Panc1 (cell line): Measurements from ENCODE around the gene ARHGAP8. TPM values are rescaled to one million over a fixed set of nuclear protein-coding genes. Genes with fewer than 3 reads are reported as not detected.

Experiments
- ATAC-seq: fragments of 200-7000 bp; cut with Tn5 transposase; 2 replicates; pipeline ENCODE4 v1.9.1; 2020; ENCODE audit warnings: mild to moderate bottlenecking, moderate library complexity
- BruUV-seq: library from RNA; stranded (reverse); fragments of 400-500 nt; replicated peaks from 2 replicates; lab custom pipeline; 2021; lab: Mats Ljungman, UMichigan
- CTCF ChIA-PET: fragments of 300-600 bp; sonication (Branson Sonifier 250); formaldehyde crosslinking; loops from one replicate; lab custom pipeline; 2022; ENCODE audit warnings: antibody characterized with exemption; lab: Charles Lee
- POLR2A ChIA-PET: fragments of 300-600 bp; sonication (Branson Sonifier 250); formaldehyde crosslinking; loops from one replicate; lab custom pipeline; 2022; ENCODE audit warnings: antibody characterized with exemption; lab: Charles Lee
- DNase-seq: peaks from one replicate; pipeline ENCODE4 v3.0.0-alpha.2; 2010; ENCODE audit warnings: low read depth, low spot score
- H3K27ac ChIP-seq: 2 replicates; pipeline ENCODE4 v1.5.1; 2011; ENCODE audit warnings: mild to moderate bottlenecking, low read length, inconsistent platforms
- H3K27me3 ChIP-seq: fragments of 200-500 bp; sonication (Bioruptor generic); 2 replicates; pipeline ENCODE4 v1.6.0; 2014; ENCODE audit warnings: low read length, inconsistent platforms; ENCODE audit not compliant: control insufficient read depth, insufficient read depth
- H3K36me3 ChIP-seq: fragments of 200-500 bp; sonication (Bioruptor generic); 2 replicates; pipeline ENCODE4 v1.5.1; 2014; ENCODE audit warnings: inconsistent platforms, mild to moderate bottlenecking, low read length, moderate library complexity; ENCODE audit not compliant: control insufficient read depth, insufficient read depth
- H3K4me1 ChIP-seq: 2 replicates; pipeline ENCODE4 v1.5.1; 2011; ENCODE audit warnings: inconsistent platforms, mild to moderate bottlenecking, low read length, moderate library complexity; ENCODE audit not compliant: control insufficient read depth, insufficient read depth
- H3K4me3 ChIP-seq, 2 experiments: 2 replicates each; pipeline ENCODE4 v1.5.1; 2011 to 2012; ENCODE audit warnings: low read depth in 2 of 2, low read length in 2 of 2, mild to moderate bottlenecking in 2 of 2, inconsistent platforms in 1 of 2, moderate library complexity in 1 of 2
- H3K9me3 ChIP-seq: fragments of 200-500 bp; sonication (Bioruptor generic); 2 replicates; pipeline ENCODE4 v1.5.1; 2014; ENCODE audit warnings: low read depth, mild to moderate bottlenecking, inconsistent platforms, low read length, moderate library complexity; ENCODE audit not compliant: control insufficient read depth, insufficient read depth
- POLR2AphosphoS5 ChIP-seq: IDR thresholded peaks from 2 replicates; pipeline ENCODE4 v1.6.1; 2012; ENCODE audit warnings: mild to moderate bottlenecking, low read depth, low read length, moderate library complexity
- SIN3A ChIP-seq: IDR thresholded peaks from 2 replicates; pipeline ENCODE4 v1.6.1; 2012; ENCODE audit warnings: low read depth, mild to moderate bottlenecking, low read length, moderate library complexity, borderline replicate concordance; ENCODE audit not compliant: insufficient read depth
- TCF7L2 ChIP-seq: IDR thresholded peaks from 2 replicates; pipeline ENCODE4 v1.6.1; 2011; ENCODE audit warnings: mild to moderate bottlenecking, low read depth, low read length, inconsistent platforms
- in situ Hi-C: cut with HindIII; loops from 2 replicates; pipeline ENCODE4 v1.10.0; 2016; ENCODE audit warnings: low sequenced_read_pairs, low pct_unique_long_range_greater_than_20kb
- intact Hi-C: fragments of 100-400 bp; cut with micrococcal nuclease; formaldehyde crosslinking; loops from one replicate; pipeline ENCODE4 v1.10.0; 2022; ENCODE audit not compliant: unreplicated experiment
- total RNA-seq: library from RNA; stranded (reverse); gene quantifications from one replicate; pipeline ENCODE4 v1.2.1, GENCODE V29; 2021; ENCODE audit not compliant: unreplicated experiment
- TF ChIP-seq, protein P1 (sequence below), 2 experiments: IDR thresholded peaks; 2 replicates each; pipeline ENCODE4 v1.6.1; 2011 to 2012; ENCODE audit warnings: low read depth in 2 of 2, control low read depth in 1 of 2, low read length in 1 of 2, mild to moderate bottlenecking in 1 of 2, moderate library complexity in 1 of 2; ENCODE audit not compliant: insufficient read depth in 1 of 2
- TF ChIP-seq, protein P2 (sequence below): fragments of 450-650 bp; IDR thresholded peaks from 2 replicates; pipeline ENCODE4 v1.5.1; 2017; ENCODE audit warnings: mild to moderate bottlenecking

Gene ARHGAP8
- total RNA-seq, 1 experiment from 2014 or later = 9.2 TPM

DNA sequence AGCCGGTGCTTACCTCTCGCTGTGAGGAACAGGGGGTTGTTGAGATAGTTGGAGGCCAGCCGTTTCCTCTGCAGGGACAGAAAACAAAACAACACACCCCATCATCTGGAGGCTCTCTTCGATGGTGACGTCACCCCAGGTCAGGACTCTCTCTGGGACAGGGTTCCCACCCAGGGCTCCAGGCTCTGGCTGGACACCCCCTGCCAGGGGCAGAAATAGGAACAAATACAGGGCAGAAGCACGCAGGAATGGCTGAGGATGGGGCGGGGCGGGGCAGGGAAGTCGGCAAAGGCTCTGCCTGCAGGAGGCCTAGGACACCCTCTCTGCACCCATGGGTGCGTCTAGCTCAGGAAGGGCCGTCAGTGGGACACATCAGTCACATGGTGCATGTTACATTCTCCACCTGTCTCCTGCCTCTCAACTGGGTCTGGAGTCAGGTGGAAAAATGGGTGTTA, 138.9 kb downstream of the ARHGAP8 start:
- H3K4me3 ChIP-seq = no peak overlapping the region
- in situ Hi-C loops = no loop called here
- intact Hi-C loops = no loop called here
- H3K27ac ChIP-seq = no peak overlapping the region
- no peak for DNase-seq
- BruUV-seq = no TSS peak
- H3K36me3 ChIP-seq = no peaks in the 10 kb centered on the region
- H3K27me3 ChIP-seq = no peaks in the 10 kb centered on the region
- CTCF ChIA-PET = no interaction called here
- no peaks in the 10 kb centered on the region for H3K4me1 ChIP-seq
- H3K9me3 ChIP-seq = no peaks in the 10 kb centered on the region
- no peak for ATAC-seq
- TF ChIP-seq POLR2AphosphoS5 = no peak
- no peak for TF ChIP-seq TCF7L2
- TF ChIP-seq, protein P1, sequence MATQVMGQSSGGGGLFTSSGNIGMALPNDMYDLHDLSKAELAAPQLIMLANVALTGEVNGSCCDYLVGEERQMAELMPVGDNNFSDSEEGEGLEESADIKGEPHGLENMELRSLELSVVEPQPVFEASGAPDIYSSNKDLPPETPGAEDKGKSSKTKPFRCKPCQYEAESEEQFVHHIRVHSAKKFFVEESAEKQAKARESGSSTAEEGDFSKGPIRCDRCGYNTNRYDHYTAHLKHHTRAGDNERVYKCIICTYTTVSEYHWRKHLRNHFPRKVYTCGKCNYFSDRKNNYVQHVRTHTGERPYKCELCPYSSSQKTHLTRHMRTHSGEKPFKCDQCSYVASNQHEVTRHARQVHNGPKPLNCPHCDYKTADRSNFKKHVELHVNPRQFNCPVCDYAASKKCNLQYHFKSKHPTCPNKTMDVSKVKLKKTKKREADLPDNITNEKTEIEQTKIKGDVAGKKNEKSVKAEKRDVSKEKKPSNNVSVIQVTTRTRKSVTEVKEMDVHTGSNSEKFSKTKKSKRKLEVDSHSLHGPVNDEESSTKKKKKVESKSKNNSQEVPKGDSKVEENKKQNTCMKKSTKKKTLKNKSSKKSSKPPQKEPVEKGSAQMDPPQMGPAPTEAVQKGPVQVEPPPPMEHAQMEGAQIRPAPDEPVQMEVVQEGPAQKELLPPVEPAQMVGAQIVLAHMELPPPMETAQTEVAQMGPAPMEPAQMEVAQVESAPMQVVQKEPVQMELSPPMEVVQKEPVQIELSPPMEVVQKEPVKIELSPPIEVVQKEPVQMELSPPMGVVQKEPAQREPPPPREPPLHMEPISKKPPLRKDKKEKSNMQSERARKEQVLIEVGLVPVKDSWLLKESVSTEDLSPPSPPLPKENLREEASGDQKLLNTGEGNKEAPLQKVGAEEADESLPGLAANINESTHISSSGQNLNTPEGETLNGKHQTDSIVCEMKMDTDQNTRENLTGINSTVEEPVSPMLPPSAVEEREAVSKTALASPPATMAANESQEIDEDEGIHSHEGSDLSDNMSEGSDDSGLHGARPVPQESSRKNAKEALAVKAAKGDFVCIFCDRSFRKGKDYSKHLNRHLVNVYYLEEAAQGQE (IDR thresholded peaks at IDR 0.05; ENCODE audit: insufficient read depth in 1 of 2, low read depth in 2 of 2, low read length in 1 of 2) = no peak
- TF ChIP-seq, protein P2, sequence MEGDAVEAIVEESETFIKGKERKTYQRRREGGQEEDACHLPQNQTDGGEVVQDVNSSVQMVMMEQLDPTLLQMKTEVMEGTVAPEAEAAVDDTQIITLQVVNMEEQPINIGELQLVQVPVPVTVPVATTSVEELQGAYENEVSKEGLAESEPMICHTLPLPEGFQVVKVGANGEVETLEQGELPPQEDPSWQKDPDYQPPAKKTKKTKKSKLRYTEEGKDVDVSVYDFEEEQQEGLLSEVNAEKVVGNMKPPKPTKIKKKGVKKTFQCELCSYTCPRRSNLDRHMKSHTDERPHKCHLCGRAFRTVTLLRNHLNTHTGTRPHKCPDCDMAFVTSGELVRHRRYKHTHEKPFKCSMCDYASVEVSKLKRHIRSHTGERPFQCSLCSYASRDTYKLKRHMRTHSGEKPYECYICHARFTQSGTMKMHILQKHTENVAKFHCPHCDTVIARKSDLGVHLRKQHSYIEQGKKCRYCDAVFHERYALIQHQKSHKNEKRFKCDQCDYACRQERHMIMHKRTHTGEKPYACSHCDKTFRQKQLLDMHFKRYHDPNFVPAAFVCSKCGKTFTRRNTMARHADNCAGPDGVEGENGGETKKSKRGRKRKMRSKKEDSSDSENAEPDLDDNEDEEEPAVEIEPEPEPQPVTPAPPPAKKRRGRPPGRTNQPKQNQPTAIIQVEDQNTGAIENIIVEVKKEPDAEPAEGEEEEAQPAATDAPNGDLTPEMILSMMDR = no peak
- TF ChIP-seq SIN3A = no peak
- POLR2A ChIA-PET = no interaction called here

DNA sequence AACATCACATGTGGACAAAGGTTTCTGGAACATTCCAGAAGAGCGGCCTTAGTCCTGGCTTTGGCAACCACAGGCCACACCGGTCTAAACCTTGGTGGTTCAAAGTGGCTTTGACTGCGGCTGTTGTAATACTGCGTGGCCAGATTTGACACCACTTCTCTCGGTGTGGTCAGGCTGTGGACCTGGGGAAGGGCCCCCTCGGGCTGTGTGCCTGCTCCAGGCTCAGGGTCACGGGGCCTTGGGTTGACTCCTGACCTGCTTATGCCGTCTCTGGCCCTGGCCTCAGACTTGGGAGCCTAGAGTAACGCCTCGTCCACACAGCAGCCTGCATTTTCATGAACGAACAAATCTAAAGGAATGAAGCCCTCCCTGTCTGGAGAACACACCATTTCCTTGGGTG, 139.4 kb downstream of the ARHGAP8 start:
- ATAC-seq = no peak
- POLR2A ChIA-PET = no interaction called here
- Histone ChIP-seq H3K9me3 (no peaks in the 10 kb centered on the region), H3K36me3 (no peaks in the 10 kb centered on the region), H3K27ac (no peak overlapping the region), H3K4me3 (no peak overlapping the region), H3K4me1 (no peaks in the 10 kb centered on the region), H3K27me3 (no peaks in the 10 kb centered on the region)
- no peak for TF ChIP-seq POLR2AphosphoS5
- TF ChIP-seq, protein P2 = no peak
- TF ChIP-seq, protein P1 (IDR thresholded peaks at IDR 0.05; ENCODE audit: insufficient read depth in 1 of 2, low read depth in 2 of 2, low read length in 1 of 2) = no peak
- in situ Hi-C loops = no loop called here
- DNase-seq = no peak
- CTCF ChIA-PET = interaction anchor here (0.5 kb wide), 1 partner anchor 65 kb away, joined by 5 read pairs; no protein-coding TSS in a partner anchor
- intact Hi-C loops = no loop called here
- BruUV-seq = no TSS peak
